ENCODE measurements around the gene CSH2. TPM values are rescaled to one million over a fixed set of nuclear protein-coding genes. Genes with fewer than 3 reads are reported as not detected.
"Not testable (repeated sequence)": the region's sequence is repeated elsewhere in the genome, so short reads cannot be mapped to it uniquely, and the experiment has no call there.

Gene CSH2
- total RNA-seq (2022) (not detected in 2 replicates), Bru-seq, nascent RNA (not detected), BruChase-seq, experiment 1, labeled RNA remaining after a 6-hour chase (not detected), BruChase-seq, experiment 2, labeled RNA remaining after a 2-hour chase (not detected)
- long read RNA-seq = 0 reads

DNA sequence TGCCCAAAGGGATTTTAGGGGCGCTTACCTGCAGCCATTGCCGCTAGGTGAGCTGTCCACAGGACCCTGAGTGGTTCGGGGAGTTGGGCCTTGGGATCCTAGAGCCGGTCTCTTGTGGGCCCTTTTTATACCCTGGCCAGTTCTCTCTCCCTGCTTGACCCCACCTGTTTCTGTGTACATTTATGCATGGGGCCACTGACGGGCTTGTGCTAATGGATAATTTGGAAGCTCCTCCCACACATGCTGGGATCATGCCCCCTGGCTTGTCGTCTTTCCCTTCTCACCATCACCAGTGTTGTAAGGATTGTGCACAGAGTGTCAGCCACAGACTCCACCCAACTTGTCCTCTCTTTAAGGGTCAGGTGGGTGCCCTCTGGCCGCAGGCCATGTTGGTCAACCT is at the start of gene CSH2:
Gene CSH2, minus strand, starts transcription at position 101 of the 400 bp plus-strand sequence. Its CDS starts 63 bp downstream, at position 38.
- peaks cover 26% of the 10 kb centered on the region for H3K27me3 Mint-ChIP-seq (ENCODE audit: insufficient read depth, unreplicated experiment)
- H3K27ac Mint-ChIP-seq (ENCODE audit: low read depth, unreplicated experiment); intact Hi-C loops (cut with micrococcal nuclease); H3K36me3 Mint-ChIP-seq (ENCODE audit: insufficient read depth, unreplicated experiment); H3K4me1 Mint-ChIP-seq (ENCODE audit: insufficient read depth, unreplicated experiment); H3K4me3 Mint-ChIP-seq (ENCODE audit: unreplicated experiment); H3K9me3 Mint-ChIP-seq (ENCODE audit: unreplicated experiment); CTCF ChIA-PET; POLR2A ChIA-PET; DNase-seq (ENCODE audit: unreplicated experiment); BruUV-seq (replicated peaks): not testable (repeated sequence)

GRCh38 chr17:63922402-63922801 is 48.9 kb upstream of the CSH2 start:
- H3K9me3 Mint-ChIP-seq (ENCODE audit: unreplicated experiment); H3K27ac Mint-ChIP-seq (ENCODE audit: low read depth, unreplicated experiment); H3K27me3 Mint-ChIP-seq (ENCODE audit: insufficient read depth, unreplicated experiment); H3K4me1 Mint-ChIP-seq (ENCODE audit: insufficient read depth, unreplicated experiment); H3K36me3 Mint-ChIP-seq (ENCODE audit: insufficient read depth, unreplicated experiment); intact Hi-C loops (cut with micrococcal nuclease); BruUV-seq (replicated peaks); DNase-seq (ENCODE audit: unreplicated experiment); POLR2A ChIA-PET; H3K4me3 Mint-ChIP-seq (ENCODE audit: unreplicated experiment): not testable (repeated sequence)
- CTCF ChIA-PET = interaction anchor here (0.7 to 1.0 kb wide), 2 partner anchors 12 to 152 kb away, joined by 3 to 5 read pairs; partner anchors contain the start of gene CSHL1

DNA sequence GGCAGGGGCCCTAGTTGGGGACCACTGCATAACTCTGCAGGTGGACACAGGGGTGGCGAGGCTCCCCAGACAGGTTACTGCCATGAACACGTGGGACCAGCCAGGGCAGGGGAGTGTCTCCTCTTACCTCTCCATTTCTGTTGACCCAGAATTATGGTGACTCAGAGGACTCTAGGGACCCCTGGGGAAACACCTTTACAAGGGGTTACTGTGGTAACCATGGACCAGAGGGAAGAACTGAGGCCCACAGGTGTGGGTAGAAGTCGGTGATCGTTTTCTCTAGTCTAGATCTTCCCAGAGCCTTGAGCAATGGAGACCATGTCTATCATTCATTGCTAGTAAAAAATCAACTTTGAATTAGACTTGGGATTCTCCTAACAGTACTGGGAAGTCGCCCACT is 47.3 kb upstream of the CSH2 start:
- intact Hi-C loops (cut with micrococcal nuclease) = not testable (repeated sequence)

DNA sequence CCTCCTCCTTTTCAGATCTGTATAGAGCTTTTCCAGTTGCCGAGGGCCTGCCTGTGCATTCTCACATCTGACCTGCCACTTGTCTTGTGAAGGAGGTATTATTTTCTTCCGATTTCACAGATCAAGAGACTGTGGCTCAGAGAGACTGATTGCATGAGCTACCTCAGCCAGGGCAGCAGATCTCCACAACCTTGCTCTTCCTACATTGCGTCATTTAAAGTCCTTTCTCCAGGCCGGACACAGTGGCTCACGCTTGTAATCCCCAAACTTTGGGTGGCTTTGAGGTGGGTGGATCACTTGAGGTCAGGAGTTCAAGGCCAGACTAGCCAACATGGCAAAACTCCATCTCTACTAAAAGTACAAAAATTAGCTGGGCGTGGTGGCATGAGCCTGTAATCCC is 46.6 kb upstream of the CSH2 start:
- DNase-seq (ENCODE audit: unreplicated experiment); intact Hi-C loops (cut with micrococcal nuclease); H3K9me3 Mint-ChIP-seq (ENCODE audit: unreplicated experiment); H3K36me3 Mint-ChIP-seq (ENCODE audit: insufficient read depth, unreplicated experiment); H3K4me3 Mint-ChIP-seq (ENCODE audit: unreplicated experiment); BruUV-seq (replicated peaks); H3K27ac Mint-ChIP-seq (ENCODE audit: low read depth, unreplicated experiment); POLR2A ChIA-PET; H3K4me1 Mint-ChIP-seq (ENCODE audit: insufficient read depth, unreplicated experiment): not testable (repeated sequence)
- peaks cover 13% of the 10 kb centered on the region for H3K27me3 Mint-ChIP-seq (ENCODE audit: insufficient read depth, unreplicated experiment)
- CTCF ChIA-PET = interaction anchor here (0.6 to 5.0 kb wide), 35 partner anchors 9 to 1946 kb away, joined by 3 to 63 read pairs (median 4); partner anchors contain the start of genes CD79B, CSHL1 and ICAM2

More for the DNA sequence above, 47.3 kb upstream of the CSH2 start:
- POLR2A ChIA-PET; H3K27me3 Mint-ChIP-seq (ENCODE audit: insufficient read depth, unreplicated experiment); H3K27ac Mint-ChIP-seq (ENCODE audit: low read depth, unreplicated experiment); H3K36me3 Mint-ChIP-seq (ENCODE audit: insufficient read depth, unreplicated experiment); BruUV-seq (replicated peaks); DNase-seq (ENCODE audit: unreplicated experiment); H3K4me3 Mint-ChIP-seq (ENCODE audit: unreplicated experiment); H3K9me3 Mint-ChIP-seq (ENCODE audit: unreplicated experiment); H3K4me1 Mint-ChIP-seq (ENCODE audit: insufficient read depth, unreplicated experiment): not testable (repeated sequence)
- CTCF ChIA-PET = interaction anchor here (2.7 to 3.6 kb wide), 4 partner anchors 12 to 212 kb away, joined by 20 to 63 read pairs (median 27); partner anchors contain the start of gene CD79B

DNA sequence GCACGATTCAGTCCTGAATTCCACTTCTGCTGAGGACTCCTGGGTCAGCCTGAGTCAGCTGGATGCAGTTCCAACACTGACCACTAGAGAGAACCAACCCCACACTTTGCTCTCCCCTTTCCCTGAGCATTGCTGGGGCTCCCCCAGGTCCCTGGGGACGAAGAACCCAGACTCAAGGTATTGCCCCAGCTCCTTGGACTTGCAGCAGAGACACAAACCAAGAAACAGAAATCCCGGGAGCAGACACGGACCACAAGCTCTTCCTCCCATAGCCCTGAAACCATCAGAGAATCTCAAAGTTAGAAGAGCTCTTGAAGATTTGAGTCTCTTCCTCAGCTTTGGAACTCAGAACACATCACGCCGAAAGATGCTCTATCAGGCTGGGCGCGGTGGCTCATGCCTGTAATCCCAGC is 45.8 kb upstream of the CSH2 start:
- H3K27ac Mint-ChIP-seq (ENCODE audit: low read depth, unreplicated experiment) = no peak overlapping the region
- peaks cover 5% of the 10 kb centered on the region for H3K4me1 Mint-ChIP-seq (ENCODE audit: insufficient read depth, unreplicated experiment)
- H3K36me3 Mint-ChIP-seq (ENCODE audit: insufficient read depth, unreplicated experiment) = no peaks in the 10 kb centered on the region
- no peaks in the 10 kb centered on the region for H3K9me3 Mint-ChIP-seq (ENCODE audit: unreplicated experiment)
- no peak overlapping the region for H3K4me3 Mint-ChIP-seq (ENCODE audit: unreplicated experiment)
- ChIA-PET POLR2A (interaction anchor here (0.6 kb wide), 1 partner anchor 112 kb away, joined by 4 read pairs; no protein-coding TSS in a partner anchor), CTCF (interaction anchor here (0.5 to 5.0 kb wide), 42 partner anchors 9 to 363 kb away, joined by 3 to 63 read pairs (median 4); partner anchors contain the start of genes CD79B, CSHL1 and ICAM2)
- peaks cover 13% of the 10 kb centered on the region for H3K27me3 Mint-ChIP-seq (ENCODE audit: insufficient read depth, unreplicated experiment)
- TF ChIP-seq, protein P1, sequence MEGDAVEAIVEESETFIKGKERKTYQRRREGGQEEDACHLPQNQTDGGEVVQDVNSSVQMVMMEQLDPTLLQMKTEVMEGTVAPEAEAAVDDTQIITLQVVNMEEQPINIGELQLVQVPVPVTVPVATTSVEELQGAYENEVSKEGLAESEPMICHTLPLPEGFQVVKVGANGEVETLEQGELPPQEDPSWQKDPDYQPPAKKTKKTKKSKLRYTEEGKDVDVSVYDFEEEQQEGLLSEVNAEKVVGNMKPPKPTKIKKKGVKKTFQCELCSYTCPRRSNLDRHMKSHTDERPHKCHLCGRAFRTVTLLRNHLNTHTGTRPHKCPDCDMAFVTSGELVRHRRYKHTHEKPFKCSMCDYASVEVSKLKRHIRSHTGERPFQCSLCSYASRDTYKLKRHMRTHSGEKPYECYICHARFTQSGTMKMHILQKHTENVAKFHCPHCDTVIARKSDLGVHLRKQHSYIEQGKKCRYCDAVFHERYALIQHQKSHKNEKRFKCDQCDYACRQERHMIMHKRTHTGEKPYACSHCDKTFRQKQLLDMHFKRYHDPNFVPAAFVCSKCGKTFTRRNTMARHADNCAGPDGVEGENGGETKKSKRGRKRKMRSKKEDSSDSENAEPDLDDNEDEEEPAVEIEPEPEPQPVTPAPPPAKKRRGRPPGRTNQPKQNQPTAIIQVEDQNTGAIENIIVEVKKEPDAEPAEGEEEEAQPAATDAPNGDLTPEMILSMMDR (IDR thresholded peaks at IDR 0.05; ENCODE audit: unreplicated experiment) = peak; percentile 90
- DNase-seq (ENCODE audit: unreplicated experiment) = peak; percentile 64
- intact Hi-C loops (cut with micrococcal nuclease) = loop anchor here (1.0 to 10.0 kb wide), 4 partner anchors 71 to 365 kb away; no protein-coding TSS in a partner anchor
- no TSS peak for BruUV-seq (replicated peaks)

- H3K36me3 Mint-ChIP-seq (ENCODE audit: insufficient read depth, unreplicated experiment); H3K4me3 Mint-ChIP-seq (ENCODE audit: unreplicated experiment); DNase-seq (ENCODE audit: unreplicated experiment); H3K27ac Mint-ChIP-seq (ENCODE audit: low read depth, unreplicated experiment); BruUV-seq (replicated peaks); H3K4me1 Mint-ChIP-seq (ENCODE audit: insufficient read depth, unreplicated experiment); H3K9me3 Mint-ChIP-seq (ENCODE audit: unreplicated experiment); POLR2A ChIA-PET: not testable (repeated sequence)
- intact Hi-C loops (cut with micrococcal nuclease) = loop anchor here (1.0 to 10.0 kb wide), 4 partner anchors 72 to 366 kb away; no protein-coding TSS in a partner anchor
- CTCF ChIA-PET = interaction anchor here (0.5 to 5.0 kb wide), 31 partner anchors 8 to 501 kb away, joined by 3 to 63 read pairs (median 5); partner anchors contain the start of genes CD79B and CSHL1
- peaks cover 13% of the 10 kb centered on the region for H3K27me3 Mint-ChIP-seq (ENCODE audit: insufficient read depth, unreplicated experiment)
Measured at GRCh38 chr17:63918789-63919305, 45.4 kb upstream of the CSH2 start, which contains the start of gene GH1. TSS of gene GH1 (minus strand) at chr17:63918839. CDS start at chr17:63918776, 63 bp downstream.
